ENCODE measurements around the gene MYL6B.
A peak's percentile ranks its signal among the peaks of the same experiment; 100 is the strongest.

Gene MYL6B

GRCh38 chr12:56124133-56124532, 28.3 kb upstream of the MYL6B start:
- no peak overlapping the region for H3K4me3 ChIP-seq (ENCODE audit: low read depth, low read length)
- no peak for TF ChIP-seq CTCF (IDR thresholded peaks at IDR 0.05; ENCODE audit: insufficient read depth, low read depth, low read length, missing control alignments)
- no peak for DNase-seq (ENCODE audit: low read depth)

DNA sequence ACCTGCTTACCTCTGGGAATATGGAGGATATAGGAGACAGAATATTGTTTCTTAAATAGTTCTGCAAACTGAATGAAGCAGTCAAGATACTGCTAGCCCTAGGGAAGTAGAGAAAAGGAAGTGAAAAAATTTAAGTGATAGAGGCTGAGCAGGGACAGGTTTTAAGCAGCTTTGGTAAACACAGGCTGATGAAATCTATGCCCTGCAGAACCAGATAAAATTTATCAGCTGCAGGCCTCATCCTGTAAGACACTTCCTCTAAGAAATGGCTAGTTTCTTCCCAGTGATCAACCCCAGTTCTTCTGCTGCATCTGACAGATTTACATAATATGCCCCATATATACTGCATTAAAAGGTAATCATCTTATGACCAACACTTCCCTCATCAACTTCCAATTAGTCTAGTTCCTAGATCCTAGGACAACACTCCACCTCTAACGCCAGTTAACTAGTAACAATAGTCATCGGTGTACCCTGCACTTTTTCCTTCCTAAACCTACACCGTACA, 25.6 kb upstream of the MYL6B start:
- H3K4me3 ChIP-seq (ENCODE audit: low read depth, low read length) = no peak overlapping the region
- TF ChIP-seq CTCF (IDR thresholded peaks at IDR 0.05; ENCODE audit: insufficient read depth, low read depth, low read length, missing control alignments) = no peak
- peak; percentile 41 for DNase-seq (ENCODE audit: low read depth)

DNA sequence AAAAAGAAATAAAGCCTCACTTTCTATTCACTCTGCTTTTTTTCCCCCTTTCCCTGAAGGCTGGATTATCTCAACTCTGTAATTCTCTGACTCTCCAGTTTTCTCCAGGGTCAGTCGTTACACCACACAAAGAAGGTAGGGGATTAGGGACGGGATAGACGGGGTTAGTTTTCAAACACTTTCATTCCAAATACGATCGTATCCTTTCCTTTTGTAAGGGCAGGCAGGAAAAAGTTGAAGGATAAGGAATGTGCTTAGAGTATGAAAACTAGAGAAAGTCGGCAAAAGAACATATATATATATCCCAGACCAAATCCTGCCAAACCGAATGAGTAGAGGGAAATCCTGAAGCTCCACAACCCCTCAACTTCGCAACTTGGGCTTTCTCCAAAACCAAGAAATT, 24.9 kb upstream of the MYL6B start:
- DNase-seq (ENCODE audit: low read depth) = no peak

GRCh38 chr12:56127888-56128669, 24.3 kb upstream of the MYL6B start, which contains the start of gene ESYT1:
Gene ESYT1, plus strand, starts transcription at chr12:56128267. Its CDS starts 53 bp downstream, at chr12:56128320.
- peak within 1 kb of the TSS; percentile 92 for H3K4me3 ChIP-seq (ENCODE audit: low read depth, low read length)
- DNase-seq (ENCODE audit: low read depth) = peak; percentile 100
- TF ChIP-seq CTCF (IDR thresholded peaks at IDR 0.05; ENCODE audit: insufficient read depth, low read depth, low read length, missing control alignments) = no peak

More for the DNA sequence above, 24.9 kb upstream of the MYL6B start:
- H3K4me3 ChIP-seq (ENCODE audit: low read depth, low read length) = peak overlapping the region; percentile 92
- TF ChIP-seq CTCF (IDR thresholded peaks at IDR 0.05; ENCODE audit: insufficient read depth, low read depth, low read length, missing control alignments) = no peak

- DNase-seq (ENCODE audit: low read depth) = peak; percentile 24
- no peak for TF ChIP-seq CTCF (IDR thresholded peaks at IDR 0.05; ENCODE audit: insufficient read depth, low read depth, low read length, missing control alignments)
- H3K4me3 ChIP-seq (ENCODE audit: low read depth, low read length) = peak overlapping the region; percentile 92
Observed at GRCh38 chr12:56128670-56129205, 23.6 kb upstream of the MYL6B start.

DNA sequence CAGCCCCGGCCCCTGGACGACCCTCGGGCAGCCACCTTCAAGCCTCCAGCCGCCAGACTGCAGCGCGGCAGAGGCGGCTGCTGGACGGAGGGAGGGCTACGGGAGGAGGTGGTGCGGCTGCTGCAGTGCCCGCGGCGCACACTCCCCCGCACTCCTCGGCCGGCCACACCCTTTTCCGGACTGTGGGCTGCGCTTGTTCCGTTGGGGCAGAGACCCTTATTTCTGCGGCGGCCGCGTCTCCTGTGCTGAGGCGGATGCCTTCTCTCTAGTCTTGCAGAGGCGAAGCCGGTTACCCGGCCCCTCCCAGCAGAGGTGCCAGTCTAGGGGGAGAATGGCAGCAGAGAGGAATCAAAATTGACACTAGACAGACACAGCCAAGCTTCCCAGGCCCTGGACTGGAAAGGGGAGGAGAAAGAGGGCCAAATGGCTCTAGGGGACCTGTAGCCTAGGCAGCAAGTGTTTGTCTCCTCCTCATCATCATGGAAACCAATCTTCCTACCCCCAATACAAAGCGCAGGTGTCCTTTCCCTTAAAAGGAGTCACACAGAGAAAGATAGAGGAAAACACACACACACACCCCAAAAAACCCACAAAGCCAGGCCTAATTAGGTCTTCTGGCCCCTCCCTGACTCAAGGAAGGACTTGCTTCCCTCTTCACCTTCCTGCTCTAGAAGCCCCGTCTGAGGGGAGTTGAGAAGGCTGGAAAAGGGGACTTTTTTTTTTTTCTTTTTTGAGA, 23.0 kb upstream of the MYL6B start:
- peak; percentile 81 for DNase-seq (ENCODE audit: low read depth)
- TF ChIP-seq CTCF (IDR thresholded peaks at IDR 0.05; ENCODE audit: insufficient read depth, low read depth, low read length, missing control alignments) = no peak
- peak overlapping the region; percentile 92 for H3K4me3 ChIP-seq (ENCODE audit: low read depth, low read length)

Data from GM12865 (cell line).